ENCODE data around the gene NARF. TPM values are rescaled to one million over a fixed set of nuclear protein-coding genes. Genes with fewer than 3 reads are reported as not detected.
A peak's percentile ranks its signal among the peaks of the same experiment; 100 is the strongest.

Gene NARF
- total and polyA plus RNA-seq, 2 experiments from 2014 or later: 66.1 to 67.1 TPM

DNA sequence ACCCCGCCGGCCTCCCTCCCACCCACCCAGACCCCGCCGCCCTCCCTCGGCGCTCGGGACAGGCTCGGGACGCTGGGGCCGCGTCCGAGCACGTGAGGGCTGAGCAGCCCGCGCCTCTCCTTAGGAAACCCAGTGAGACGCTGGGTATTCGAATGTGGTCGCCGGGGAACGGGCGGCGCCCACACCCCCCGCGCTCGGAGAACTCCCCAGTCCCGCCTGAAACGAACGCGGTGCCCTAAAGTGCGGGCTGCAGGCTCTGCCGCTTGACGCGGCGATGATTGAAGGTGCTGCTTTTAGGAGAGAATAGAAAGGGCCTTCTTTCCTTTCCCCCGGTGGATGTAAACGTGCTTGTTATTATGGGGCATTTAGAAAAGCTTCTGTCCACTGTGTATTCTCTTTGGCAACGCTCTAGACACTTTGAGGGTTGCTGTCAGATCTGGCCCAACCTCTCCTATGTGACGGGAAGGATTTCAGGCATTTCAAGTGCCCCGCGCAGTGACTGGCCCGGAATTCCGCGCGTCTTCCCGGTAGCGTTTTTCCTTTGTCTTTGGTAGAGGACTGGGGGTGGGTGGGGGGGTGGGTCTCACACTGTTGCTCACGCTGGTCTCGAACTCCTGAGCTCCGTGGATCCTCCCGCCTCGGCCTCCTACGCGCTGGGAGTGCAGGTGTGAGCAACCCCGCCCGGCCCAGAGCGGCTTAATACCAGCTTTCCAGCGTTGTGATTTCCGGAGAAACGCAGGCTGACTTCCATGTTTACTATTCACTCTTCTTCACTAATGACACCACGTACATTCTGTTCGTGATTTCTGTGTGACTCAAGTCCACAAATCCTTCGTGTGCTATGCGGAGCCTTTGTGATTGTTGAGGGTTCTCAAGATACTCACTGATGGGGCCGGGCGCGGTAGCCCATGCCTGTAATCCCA, 39.2 kb downstream of the NARF start:
- peaks cover 8% of the 10 kb centered on the region; the same call in 2 of the 3 replicates for H3K4me1 Mint-ChIP-seq
- DNase-seq (ENCODE audit: low spot score): peak; percentile 59

More for the DNA sequence above, 39.2 kb downstream of the NARF start:
- peak overlapping the region; percentile 48; the same call in 1 of the 2 replicates for H3K27ac Mint-ChIP-seq
- no peak overlapping the region for H3K27ac ChIP-seq (ENCODE audit: low read depth)
- peak overlapping the region; percentile 98 for H2AFZ ChIP-seq
- ATAC-seq: peak; percentile 10
- peaks cover 17% of the 10 kb centered on the region for H3K4me1 ChIP-seq (ENCODE audit: insufficient read depth)
- H4K20me1 ChIP-seq (replicated peaks; ENCODE audit: insufficient read depth): no peaks in the 10 kb centered on the region
- H3K4me3 ChIP-seq: peak overlapping the region; percentile 64
- H3K4me3 Mint-ChIP-seq: peak overlapping the region; percentile 79
- H3K27me3 Mint-ChIP-seq (ENCODE audit: insufficient read depth, low read depth, poor library complexity): peaks cover 43% of the 10 kb centered on the region
- H3K4me2 ChIP-seq: peak overlapping the region; percentile 87
- no peaks in the 10 kb centered on the region for H3K79me2 ChIP-seq (replicated peaks; ENCODE audit: insufficient read depth)
- peaks cover 28% of the 10 kb centered on the region for H3K27me3 ChIP-seq (ENCODE audit: insufficient read depth)
- H3K9me2 ChIP-seq (ENCODE audit: insufficient read depth): no peaks in the 10 kb centered on the region
- peaks cover 24% of the 10 kb centered on the region for H3F3A ChIP-seq (replicated peaks; ENCODE audit: low read depth)
- peaks cover 6% of the 10 kb centered on the region; the same call in 2 of the 3 replicates for H3K9me3 Mint-ChIP-seq
- H3K36me3 Mint-ChIP-seq (ENCODE audit: low read depth): peaks cover 6% of the 10 kb centered on the region; the same call in 1 of the 3 replicates
- TF ChIP-seq, protein P1, sequence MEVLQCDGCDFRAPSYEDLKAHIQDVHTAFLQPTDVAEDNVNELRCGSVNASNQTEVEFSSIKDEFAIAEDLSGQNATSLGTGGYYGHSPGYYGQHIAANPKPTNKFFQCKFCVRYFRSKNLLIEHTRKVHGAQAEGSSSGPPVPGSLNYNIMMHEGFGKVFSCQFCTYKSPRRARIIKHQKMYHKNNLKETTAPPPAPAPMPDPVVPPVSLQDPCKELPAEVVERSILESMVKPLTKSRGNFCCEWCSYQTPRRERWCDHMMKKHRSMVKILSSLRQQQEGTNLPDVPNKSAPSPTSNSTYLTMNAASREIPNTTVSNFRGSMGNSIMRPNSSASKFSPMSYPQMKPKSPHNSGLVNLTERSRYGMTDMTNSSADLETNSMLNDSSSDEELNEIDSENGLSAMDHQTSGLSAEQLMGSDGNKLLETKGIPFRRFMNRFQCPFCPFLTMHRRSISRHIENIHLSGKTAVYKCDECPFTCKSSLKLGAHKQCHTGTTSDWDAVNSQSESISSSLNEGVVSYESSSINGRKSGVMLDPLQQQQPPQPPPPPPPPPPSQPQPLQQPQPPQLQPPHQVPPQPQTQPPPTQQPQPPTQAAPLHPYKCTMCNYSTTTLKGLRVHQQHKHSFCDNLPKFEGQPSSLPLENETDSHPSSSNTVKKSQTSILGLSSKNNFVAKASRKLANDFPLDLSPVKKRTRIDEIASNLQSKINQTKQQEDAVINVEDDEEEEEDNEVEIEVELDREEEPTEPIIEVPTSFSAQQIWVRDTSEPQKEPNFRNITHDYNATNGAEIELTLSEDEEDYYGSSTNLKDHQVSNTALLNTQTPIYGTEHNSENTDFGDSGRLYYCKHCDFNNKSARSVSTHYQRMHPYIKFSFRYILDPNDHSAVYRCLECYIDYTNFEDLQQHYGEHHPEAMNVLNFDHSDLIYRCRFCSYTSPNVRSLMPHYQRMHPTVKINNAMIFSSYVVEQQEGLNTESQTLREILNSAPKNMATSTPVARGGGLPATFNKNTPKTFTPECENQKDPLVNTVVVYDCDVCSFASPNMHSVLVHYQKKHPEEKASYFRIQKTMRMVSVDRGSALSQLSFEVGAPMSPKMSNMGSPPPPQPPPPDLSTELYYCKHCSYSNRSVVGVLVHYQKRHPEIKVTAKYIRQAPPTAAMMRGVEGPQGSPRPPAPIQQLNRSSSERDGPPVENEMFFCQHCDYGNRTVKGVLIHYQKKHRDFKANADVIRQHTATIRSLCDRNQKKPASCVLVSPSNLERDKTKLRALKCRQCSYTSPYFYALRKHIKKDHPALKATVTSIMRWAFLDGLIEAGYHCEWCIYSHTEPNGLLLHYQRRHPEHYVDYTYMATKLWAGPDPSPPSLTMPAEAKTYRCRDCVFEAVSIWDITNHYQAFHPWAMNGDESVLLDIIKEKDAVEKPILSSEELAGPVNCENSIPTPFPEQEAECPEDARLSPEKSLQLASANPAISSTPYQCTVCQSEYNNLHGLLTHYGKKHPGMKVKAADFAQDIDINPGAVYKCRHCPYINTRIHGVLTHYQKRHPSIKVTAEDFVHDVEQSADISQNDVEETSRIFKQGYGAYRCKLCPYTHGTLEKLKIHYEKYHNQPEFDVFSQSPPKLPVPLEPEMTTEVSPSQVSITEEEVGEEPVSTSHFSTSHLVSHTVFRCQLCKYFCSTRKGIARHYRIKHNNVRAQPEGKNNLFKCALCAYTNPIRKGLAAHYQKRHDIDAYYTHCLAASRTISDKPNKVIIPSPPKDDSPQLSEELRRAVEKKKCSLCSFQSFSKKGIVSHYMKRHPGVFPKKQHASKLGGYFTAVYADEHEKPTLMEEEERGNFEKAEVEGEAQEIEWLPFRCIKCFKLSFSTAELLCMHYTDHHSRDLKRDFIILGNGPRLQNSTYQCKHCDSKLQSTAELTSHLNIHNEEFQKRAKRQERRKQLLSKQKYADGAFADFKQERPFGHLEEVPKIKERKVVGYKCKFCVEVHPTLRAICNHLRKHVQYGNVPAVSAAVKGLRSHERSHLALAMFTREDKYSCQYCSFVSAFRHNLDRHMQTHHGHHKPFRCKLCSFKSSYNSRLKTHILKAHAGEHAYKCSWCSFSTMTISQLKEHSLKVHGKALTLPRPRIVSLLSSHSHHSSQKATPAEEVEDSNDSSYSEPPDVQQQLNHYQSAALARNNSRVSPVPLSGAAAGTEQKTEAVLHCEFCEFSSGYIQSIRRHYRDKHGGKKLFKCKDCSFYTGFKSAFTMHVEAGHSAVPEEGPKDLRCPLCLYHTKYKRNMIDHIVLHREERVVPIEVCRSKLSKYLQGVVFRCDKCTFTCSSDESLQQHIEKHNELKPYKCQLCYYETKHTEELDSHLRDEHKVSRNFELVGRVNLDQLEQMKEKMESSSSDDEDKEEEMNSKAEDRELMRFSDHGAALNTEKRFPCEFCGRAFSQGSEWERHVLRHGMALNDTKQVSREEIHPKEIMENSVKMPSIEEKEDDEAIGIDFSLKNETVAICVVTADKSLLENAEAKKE (CRISPR knock-in tag; IDR thresholded peaks at IDR 0.05): no peak
- TF ChIP-seq JUNB (IDR thresholded peaks at IDR 0.05; ENCODE audit: unreplicated experiment): no peak
- TF ChIP-seq, protein P2, sequence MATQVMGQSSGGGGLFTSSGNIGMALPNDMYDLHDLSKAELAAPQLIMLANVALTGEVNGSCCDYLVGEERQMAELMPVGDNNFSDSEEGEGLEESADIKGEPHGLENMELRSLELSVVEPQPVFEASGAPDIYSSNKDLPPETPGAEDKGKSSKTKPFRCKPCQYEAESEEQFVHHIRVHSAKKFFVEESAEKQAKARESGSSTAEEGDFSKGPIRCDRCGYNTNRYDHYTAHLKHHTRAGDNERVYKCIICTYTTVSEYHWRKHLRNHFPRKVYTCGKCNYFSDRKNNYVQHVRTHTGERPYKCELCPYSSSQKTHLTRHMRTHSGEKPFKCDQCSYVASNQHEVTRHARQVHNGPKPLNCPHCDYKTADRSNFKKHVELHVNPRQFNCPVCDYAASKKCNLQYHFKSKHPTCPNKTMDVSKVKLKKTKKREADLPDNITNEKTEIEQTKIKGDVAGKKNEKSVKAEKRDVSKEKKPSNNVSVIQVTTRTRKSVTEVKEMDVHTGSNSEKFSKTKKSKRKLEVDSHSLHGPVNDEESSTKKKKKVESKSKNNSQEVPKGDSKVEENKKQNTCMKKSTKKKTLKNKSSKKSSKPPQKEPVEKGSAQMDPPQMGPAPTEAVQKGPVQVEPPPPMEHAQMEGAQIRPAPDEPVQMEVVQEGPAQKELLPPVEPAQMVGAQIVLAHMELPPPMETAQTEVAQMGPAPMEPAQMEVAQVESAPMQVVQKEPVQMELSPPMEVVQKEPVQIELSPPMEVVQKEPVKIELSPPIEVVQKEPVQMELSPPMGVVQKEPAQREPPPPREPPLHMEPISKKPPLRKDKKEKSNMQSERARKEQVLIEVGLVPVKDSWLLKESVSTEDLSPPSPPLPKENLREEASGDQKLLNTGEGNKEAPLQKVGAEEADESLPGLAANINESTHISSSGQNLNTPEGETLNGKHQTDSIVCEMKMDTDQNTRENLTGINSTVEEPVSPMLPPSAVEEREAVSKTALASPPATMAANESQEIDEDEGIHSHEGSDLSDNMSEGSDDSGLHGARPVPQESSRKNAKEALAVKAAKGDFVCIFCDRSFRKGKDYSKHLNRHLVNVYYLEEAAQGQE (IDR thresholded peaks at IDR 0.05; ENCODE audit: unreplicated experiment): no peak
- TF ChIP-seq, protein P3, sequence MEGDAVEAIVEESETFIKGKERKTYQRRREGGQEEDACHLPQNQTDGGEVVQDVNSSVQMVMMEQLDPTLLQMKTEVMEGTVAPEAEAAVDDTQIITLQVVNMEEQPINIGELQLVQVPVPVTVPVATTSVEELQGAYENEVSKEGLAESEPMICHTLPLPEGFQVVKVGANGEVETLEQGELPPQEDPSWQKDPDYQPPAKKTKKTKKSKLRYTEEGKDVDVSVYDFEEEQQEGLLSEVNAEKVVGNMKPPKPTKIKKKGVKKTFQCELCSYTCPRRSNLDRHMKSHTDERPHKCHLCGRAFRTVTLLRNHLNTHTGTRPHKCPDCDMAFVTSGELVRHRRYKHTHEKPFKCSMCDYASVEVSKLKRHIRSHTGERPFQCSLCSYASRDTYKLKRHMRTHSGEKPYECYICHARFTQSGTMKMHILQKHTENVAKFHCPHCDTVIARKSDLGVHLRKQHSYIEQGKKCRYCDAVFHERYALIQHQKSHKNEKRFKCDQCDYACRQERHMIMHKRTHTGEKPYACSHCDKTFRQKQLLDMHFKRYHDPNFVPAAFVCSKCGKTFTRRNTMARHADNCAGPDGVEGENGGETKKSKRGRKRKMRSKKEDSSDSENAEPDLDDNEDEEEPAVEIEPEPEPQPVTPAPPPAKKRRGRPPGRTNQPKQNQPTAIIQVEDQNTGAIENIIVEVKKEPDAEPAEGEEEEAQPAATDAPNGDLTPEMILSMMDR (conservative IDR thresholded peaks at IDR 0.05; ENCODE audit: low read depth in 2 of 2): no peak
- TF ChIP-seq CREB1 (CRISPR knock-in tag; IDR thresholded peaks at IDR 0.05; ENCODE audit: low read depth): no peak
- TF ChIP-seq EZH2 (IDR thresholded peaks at IDR 0.05; ENCODE audit: low read depth, unreplicated experiment): peak; percentile 61
- no peaks in the 10 kb centered on the region for H3K36me3 ChIP-seq (ENCODE audit: insufficient read depth)
